K562 (cell line): Measurements from ENCODE around the gene FOXD2. TPM values are rescaled to one million over a fixed set of nuclear protein-coding genes. Genes with fewer than 3 reads are reported as not detected.

Experiments
- ATAC-seq: fragments of 200-7000 bp; cut with Tn5 transposase; 3 replicates; pipeline ENCODE4 v1.9.1; 2020; ENCODE audit warnings: moderate library complexity
- BruUV-seq: library from RNA; stranded (reverse); fragments of 400-500 nt; replicated peaks from 2 replicates; lab custom pipeline; 2021; lab: Mats Ljungman, UMichigan
- CTCF ChIA-PET: fragments of 300-600 bp; formaldehyde crosslinking; extraction: SDS; loops from one replicate; lab custom pipeline; 2021; ENCODE audit warnings: low intra/inter-chr PET ratio; lab: Yijun Ruan, JAX
- POLR2A ChIA-PET: fragments of 300-600, 350-650 bp; sonication (Branson Sonifier 250); formaldehyde crosslinking; extraction: SDS; loops from one replicate; lab custom pipeline; 2021; ENCODE audit warnings: antibody characterized with exemption, inconsistent platforms; lab: Yijun Ruan, JAX
- DNase-seq, 4 experiments: peaks; one replicate each; pipeline versions ENCODE4 v3.0.0 to v3.0.0-alpha.2; 2011 to 2018; ENCODE audit warnings: low spot score in 3 of 4, mixed read lengths in 3 of 4; ENCODE audit errors: extremely low read depth in 1 of 4
- FAIRE-seq: peaks from 2 replicates; lab custom pipeline; 2011; peaks lifted over from hg19 to GRCh38; lab: Jason Lieb, UNC
- H2AFZ ChIP-seq: 2 replicates; pipeline ENCODE4 v1.6.0; 2011; ENCODE audit warnings: low read depth, low read length, control low read depth, inconsistent platforms
- H3K27ac ChIP-seq: fragments of 200-600 bp; 3 replicates; pipeline ENCODE4 v1.8.0; 2011; ENCODE audit warnings: low read depth, mild to moderate bottlenecking, control low read depth, inconsistent platforms, low read length, moderate library complexity, mixed read lengths; ENCODE audit errors: extremely low read depth
- H3K27me3 ChIP-seq, 2 experiments: fragments of 300-600 bp in 1 of 2; 2 replicates in 1 of 2; 3 replicates in 1 of 2; pipeline versions ENCODE4 v1.6.0 to v1.8.0; 2011; ENCODE audit warnings: inconsistent platforms in 2 of 2, low read length in 2 of 2, mild to moderate bottlenecking in 1 of 2, mixed read lengths in 1 of 2, moderate library complexity in 1 of 2; ENCODE audit not compliant: control insufficient read depth in 2 of 2, insufficient read depth in 2 of 2
- H3K36me3 ChIP-seq: fragments of 300-600 bp; 3 replicates; pipeline ENCODE4 v1.8.0; 2011; ENCODE audit warnings: mild to moderate bottlenecking, low read length, inconsistent platforms; ENCODE audit not compliant: control insufficient read depth, insufficient read depth
- H3K4me1 ChIP-seq, 2 experiments: fragments of 200-600 bp in 1 of 2; replicated peaks in 1 of 2; 2 replicates in 1 of 2; 3 replicates in 1 of 2; pipeline versions ENCODE4 v1.5.1 to v1.8.0; 2011; ENCODE audit warnings: inconsistent platforms in 2 of 2, low read length in 2 of 2, mild to moderate bottlenecking in 1 of 2, mixed read lengths in 1 of 2, moderate library complexity in 1 of 2; ENCODE audit not compliant: control insufficient read depth in 2 of 2, insufficient read depth in 2 of 2
- H3K4me2 ChIP-seq: 2 replicates; pipeline ENCODE4 v1.6.1; 2011; ENCODE audit warnings: low read length, control low read depth, inconsistent platforms, mixed read lengths; ENCODE audit not compliant: insufficient read depth
- H3K4me3 ChIP-seq: fragments of 200-600 bp; sonication (generic), shearing (Covaris generic); 2 replicates; pipeline ENCODE4 v1.5.1; 2016; ENCODE audit warnings: control low read depth, inconsistent platforms
- H3K79me2 ChIP-seq: fragments of 200-600 bp; 3 replicates; pipeline ENCODE4 v1.8.0; 2011; ENCODE audit warnings: low read length, inconsistent platforms; ENCODE audit not compliant: control insufficient read depth, insufficient read depth
- H3K9ac ChIP-seq, 2 experiments: 2 replicates each; pipeline versions ENCODE4 v1.6.0 to v1.6.1; 2011; ENCODE audit warnings: low read depth in 2 of 2, low read length in 2 of 2, control low read depth in 1 of 2, inconsistent platforms in 1 of 2, mild to moderate bottlenecking in 1 of 2, mixed read lengths in 1 of 2; ENCODE audit not compliant: insufficient read depth in 1 of 2
- H3K9me1 ChIP-seq: one replicate; pipeline ENCODE4 v1.6.0; 2011; ENCODE audit warnings: inconsistent platforms, mild to moderate bottlenecking, low read length, moderate library complexity; ENCODE audit not compliant: control insufficient read depth, insufficient read depth
- H3K9me3 ChIP-seq: replicated peaks from 2 replicates; pipeline ENCODE4 v1.5.1; 2011; ENCODE audit warnings: low read depth, low read length, inconsistent platforms; ENCODE audit not compliant: control insufficient read depth, insufficient read depth
- H4K20me1 ChIP-seq: replicated peaks from 2 replicates; pipeline ENCODE4 v1.6.1; 2011; ENCODE audit warnings: low read length, inconsistent platforms, mixed read lengths; ENCODE audit not compliant: control insufficient read depth, insufficient read depth
- CCAR2 ChIP-seq: fragments of 200-400 bp; formaldehyde crosslinking; IDR thresholded peaks from 2 replicates; pipeline ENCODE4 v1.6.1; 2017; ENCODE audit warnings: mild to moderate bottlenecking, low read depth, low read length
- JUN ChIP-seq, 2 experiments: sonication (generic) in 1 of 2; formaldehyde crosslinking in 1 of 2; IDR thresholded peaks; 2 replicates each; pipeline versions ENCODE4 v1.6.1 to v1.8.0; 2012 to 2022; ENCODE audit warnings: borderline replicate concordance in 2 of 2, mild to moderate bottlenecking in 2 of 2, improper control_type of control experiment in 1 of 2, low read depth in 1 of 2, low read length in 1 of 2, missing genetic modification reagents in 1 of 2
- PHF20 ChIP-seq: fragments of 450-650 bp; IDR thresholded peaks from 2 replicates; pipeline ENCODE4 v1.6.1; 2018; ENCODE audit not compliant: partially characterized antibody
- PRDM10 ChIP-seq: fragments of 450-650 bp; IDR thresholded peaks from 2 replicates; pipeline ENCODE4 v1.6.1; 2018; ENCODE audit not compliant: partially characterized antibody
- PRPF4 ChIP-seq: fragments of 200-400 bp; formaldehyde crosslinking; IDR thresholded peaks from one replicate; pipeline ENCODE4 v1.6.1; 2017; ENCODE audit warnings: low read length, low read depth, mild to moderate bottlenecking; ENCODE audit not compliant: insufficient read depth, poor library complexity, severe bottlenecking
- TOE1 ChIP-seq, 2 experiments: fragments of 450-650 bp in 1 of 2; sonication (generic) in 1 of 2; formaldehyde crosslinking in 1 of 2; IDR thresholded peaks; 2 replicates each; pipeline versions ENCODE4 v1.7.1 to v1.8.0; 2016 to 2022; ENCODE audit warnings: borderline replicate concordance in 2 of 2, mild to moderate bottlenecking in 2 of 2, antibody characterized with exemption in 1 of 2, inconsistent platforms in 1 of 2, low read depth in 1 of 2, missing genetic modification reagents in 1 of 2, moderate library complexity in 1 of 2
- WGBS: fragments of 100-300 bp; shearing (Covaris generic); methylation state at CpG from one replicate; pipeline ENCODE4 v1.1.6; 2016; ENCODE audit warnings: low coverage, mixed read lengths; ENCODE audit not compliant: insufficient coverage; ENCODE audit errors: missing lambda C conversion rate; 5-methylcytosine and 5-hydroxymethylcytosine counted together
- in situ Hi-C: fragments of 300-500 bp; cut with MboI; formaldehyde crosslinking; loops from 4 replicates; pipeline ENCODE4 v1.15.0; 2018; ENCODE audit warnings: inconsistent platforms, mixed read lengths
- intact Hi-C: fragments of 100-400 bp; cut with micrococcal nuclease; formaldehyde crosslinking; loops from 2 replicates; pipeline ENCODE4 v1.14.2; 2022
- polyA plus RNA-seq, 8 experiments: library from polyadenylated mRNA; depleted of rRNA in 4 of 8; stranded (reverse) in 5 of 8; unstranded in 3 of 8; fragments of >200 nt; fragmentation: Nextera tagmentation in 2 of 8; fragmentation: Illumina TruSeq in 1 of 8; extraction: Ambion mirVana in 2 of 8; extraction: Trizol in 1 of 8; gene quantifications; 2 replicates each; pipeline versions ENCODE4 v1.2.1 to v1.2.3, GENCODE V29; 2011 to 2014; ENCODE audit warnings: inconsistent platforms in 1 of 8, missing spikeins in 1 of 8
- total RNA-seq, 7 experiments: library from RNA; depleted of rRNA in 6 of 7; stranded (reverse); fragments of >200 nt in 6 of 7; fragmentation: Illumina TruSeq in 2 of 7; extraction: Trizol in 2 of 7; gene quantifications; 2 replicates each; pipeline versions ENCODE4 v1.2.1 to v1.2.3, GENCODE V29; 2011 to 2021; ENCODE audit warnings: low replicate concordance in 1 of 7
- TF ChIP-seq, protein P1 (sequence below): IDR thresholded peaks from 2 replicates; pipeline ENCODE4 v1.6.1; 2011; ENCODE audit not compliant: insufficient read length; ENCODE audit errors: extremely low read depth

The FOXD2 gene
- total and polyA plus RNA-seq, 9 of the 15 experiments (the other 6 are each of a cell fraction or from before 2014, with no cell fraction given): 0.06 to 1.2 (median 0.22) TPM

DNA sequence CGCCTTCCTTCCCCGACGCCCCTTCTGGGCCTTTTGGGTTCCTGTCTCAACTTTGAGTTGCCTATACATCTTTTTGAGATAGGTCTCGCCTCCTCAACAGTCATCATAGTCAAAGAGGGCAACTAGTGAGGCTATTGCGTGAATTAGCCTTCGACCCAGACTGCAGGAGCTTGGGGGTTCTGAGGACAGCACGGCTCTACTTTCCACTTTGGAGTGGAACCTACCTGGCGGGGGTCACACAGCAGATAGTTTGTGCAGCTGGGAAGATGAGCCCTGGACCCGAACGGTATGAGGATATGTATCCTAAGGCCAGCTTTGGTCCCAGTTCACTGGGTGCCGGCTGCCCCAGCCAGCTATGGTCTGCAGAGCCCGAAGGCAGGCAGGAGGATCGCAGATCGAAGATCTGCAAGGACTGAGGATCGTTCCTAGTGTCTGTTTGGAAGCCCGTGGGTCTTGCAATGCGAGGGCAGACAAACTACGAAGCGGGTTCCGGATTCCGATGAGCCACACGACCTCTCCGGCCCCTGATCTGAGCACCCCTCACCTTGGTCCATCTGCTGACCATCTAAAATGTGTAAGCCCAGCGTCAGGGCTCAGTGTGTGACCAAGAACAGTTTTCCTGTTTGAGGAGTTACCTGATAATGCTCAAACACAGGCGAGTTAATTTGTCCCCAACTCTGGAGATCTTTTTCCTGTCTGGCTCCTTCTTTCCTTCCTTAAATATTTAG lies 8.1 kb downstream of the FOXD2 start:
- ChIA-PET CTCF (no interaction called here), POLR2A (no interaction called here)
- FAIRE-seq (no peak), ATAC-seq (no peak), DNase-seq (no peak)
- Histone ChIP-seq H3K4me2 (no peak overlapping the region), H3K79me2 (no peaks in the 10 kb centered on the region), H3K27ac (no peak overlapping the region), H2AFZ (no peak overlapping the region), H3K4me1 (peaks cover 0 to 14% of the 10 kb centered on the region in 2 experiments; a peak in 2 of 5 replicates), H3K4me3 (no peak overlapping the region), H3K9me1 (no peaks in the 10 kb centered on the region), H4K20me1 (peaks cover 10% of the 10 kb centered on the region), H3K27me3 (peaks cover 79 to 94% of the 10 kb centered on the region in 2 experiments), H3K9me3 (no peaks in the 10 kb centered on the region), H3K36me3 (no peaks in the 10 kb centered on the region), H3K9ac (0 out of 4 replicates have a peak overlapping the region, but pooled peaks of 1 of the 2 experiments have one; percentile 11)
- TF ChIP-seq, protein P1, sequence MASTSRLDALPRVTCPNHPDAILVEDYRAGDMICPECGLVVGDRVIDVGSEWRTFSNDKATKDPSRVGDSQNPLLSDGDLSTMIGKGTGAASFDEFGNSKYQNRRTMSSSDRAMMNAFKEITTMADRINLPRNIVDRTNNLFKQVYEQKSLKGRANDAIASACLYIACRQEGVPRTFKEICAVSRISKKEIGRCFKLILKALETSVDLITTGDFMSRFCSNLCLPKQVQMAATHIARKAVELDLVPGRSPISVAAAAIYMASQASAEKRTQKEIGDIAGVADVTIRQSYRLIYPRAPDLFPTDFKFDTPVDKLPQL: no peak
- TF ChIP-seq TOE1 (IDR thresholded peaks at IDR 0.05; ENCODE audit: borderline replicate concordance): no peak
- no peak for TF ChIP-seq TOE1 (CRISPR knock-in tag; IDR thresholded peaks at IDR 0.05; ENCODE audit: borderline replicate concordance, low read depth)
- TF ChIP-seq JUN (IDR thresholded peaks at IDR 0.05; ENCODE audit: borderline replicate concordance, low read depth, low read length): no peak
- no peak for TF ChIP-seq JUN (CRISPR knock-in tag; IDR thresholded peaks at IDR 0.05; ENCODE audit: borderline replicate concordance)
- TF ChIP-seq PRPF4: no peak
- TF ChIP-seq PRDM10: no peak
- no peak for TF ChIP-seq CCAR2
- TF ChIP-seq PHF20: no peak
- no TSS peak for BruUV-seq
- in situ Hi-C loops: no loop called here
- WGBS: 5% methylated on average over 25 of the region's 25 CpGs
- intact Hi-C loops: no loop called here
